Chondrocyte (in vitro differentiated cells): ENCODE measurements around the gene SLC2A1. TPM values are rescaled to one million over a fixed set of nuclear protein-coding genes. Genes with fewer than 3 reads are reported as not detected.
"Not testable (repeated sequence)": the region's sequence is repeated elsewhere in the genome, so short reads cannot be mapped to it uniquely, and the experiment has no call there.

Experiments used
- DNase-seq: peaks from one replicate; pipeline ENCODE4 v3.0.0; 2021; ENCODE audit warnings: mixed read lengths, low spot score
- H3K27ac Mint-ChIP-seq: one replicate; pipeline ENCODE4 v1.8.0; 2021; ENCODE audit warnings: mild to moderate bottlenecking, moderate library complexity, mixed read lengths; ENCODE audit not compliant: unreplicated experiment
- H3K27me3 Mint-ChIP-seq: 2 replicates; pipeline ENCODE4 v1.8.0; 2021; ENCODE audit warnings: low read depth, mixed read lengths
- H3K36me3 Mint-ChIP-seq: 2 replicates; pipeline ENCODE4 v1.8.0; 2021; ENCODE audit warnings: low read depth, mixed read lengths
- H3K4me1 Mint-ChIP-seq: 2 replicates; pipeline ENCODE4 v1.8.0; 2021; ENCODE audit warnings: low read depth, mild to moderate bottlenecking, mixed read lengths
- H3K4me3 Mint-ChIP-seq: one replicate; pipeline ENCODE4 v1.8.0; 2021; ENCODE audit warnings: mild to moderate bottlenecking, moderate library complexity, mixed read lengths; ENCODE audit not compliant: unreplicated experiment
- H3K9me3 Mint-ChIP-seq: 2 replicates; pipeline ENCODE4 v1.8.0; 2021; ENCODE audit warnings: low read depth, mixed read lengths
- total RNA-seq: library from RNA; stranded (reverse); gene quantifications from 3 replicates; pipeline ENCODE4 v1.2.1, GENCODE V29; 2021
- TF ChIP-seq, protein P1 (sequence below): fragments of 200-600 bp; sonication (generic); IDR thresholded peaks from 2 replicates; pipeline ENCODE4 v1.5.0; 2021; ENCODE audit warnings: antibody characterized with exemption, mild to moderate bottlenecking, moderate library complexity

SLC2A1 gene
- total RNA-seq, 1 donor from 2014 or later = 190 TPM

DNA sequence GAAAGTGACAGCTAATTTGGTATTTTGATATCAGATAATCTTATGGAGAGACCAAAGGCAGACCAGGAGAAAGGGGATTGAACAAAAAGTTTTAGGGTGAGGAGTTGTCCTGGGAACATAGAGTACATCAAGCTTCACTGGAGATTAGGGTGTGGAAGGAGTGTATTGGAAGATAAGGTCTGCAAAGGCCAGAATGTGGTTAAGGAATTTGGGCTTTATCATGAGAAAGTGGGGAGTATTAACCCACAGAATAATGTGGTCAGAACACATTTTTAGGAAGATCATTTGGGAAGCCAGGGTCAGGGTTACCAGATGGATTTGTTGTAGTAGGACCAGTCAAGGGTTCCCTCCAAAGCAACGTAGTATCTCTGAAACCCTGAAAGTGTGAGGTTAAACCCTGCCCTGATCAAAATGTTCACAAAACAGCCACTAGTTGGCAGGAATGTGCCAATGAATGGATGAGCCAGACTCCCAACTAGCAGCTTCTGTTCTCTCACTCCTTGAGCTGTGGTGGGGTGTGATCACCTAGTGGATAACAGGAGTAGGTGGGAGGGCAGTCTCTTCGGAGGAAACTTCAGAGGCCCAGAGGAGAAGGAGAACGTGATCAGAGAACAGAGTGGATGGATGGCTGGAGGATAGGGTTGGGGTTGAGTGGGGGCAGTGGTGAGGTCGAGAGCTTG, 35.8 kb downstream of the SLC2A1 start:
- peaks cover 34% of the 10 kb centered on the region for H3K4me1 Mint-ChIP-seq
- H3K36me3 Mint-ChIP-seq = peaks cover 15% of the 10 kb centered on the region
- H3K27me3 Mint-ChIP-seq = no peaks in the 10 kb centered on the region
- DNase-seq = no peak
- no peaks in the 10 kb centered on the region for H3K9me3 Mint-ChIP-seq
- H3K4me3 Mint-ChIP-seq = peak overlapping the region; percentile 88
- H3K27ac Mint-ChIP-seq = peak overlapping the region; percentile 96
- TF ChIP-seq, protein P1, sequence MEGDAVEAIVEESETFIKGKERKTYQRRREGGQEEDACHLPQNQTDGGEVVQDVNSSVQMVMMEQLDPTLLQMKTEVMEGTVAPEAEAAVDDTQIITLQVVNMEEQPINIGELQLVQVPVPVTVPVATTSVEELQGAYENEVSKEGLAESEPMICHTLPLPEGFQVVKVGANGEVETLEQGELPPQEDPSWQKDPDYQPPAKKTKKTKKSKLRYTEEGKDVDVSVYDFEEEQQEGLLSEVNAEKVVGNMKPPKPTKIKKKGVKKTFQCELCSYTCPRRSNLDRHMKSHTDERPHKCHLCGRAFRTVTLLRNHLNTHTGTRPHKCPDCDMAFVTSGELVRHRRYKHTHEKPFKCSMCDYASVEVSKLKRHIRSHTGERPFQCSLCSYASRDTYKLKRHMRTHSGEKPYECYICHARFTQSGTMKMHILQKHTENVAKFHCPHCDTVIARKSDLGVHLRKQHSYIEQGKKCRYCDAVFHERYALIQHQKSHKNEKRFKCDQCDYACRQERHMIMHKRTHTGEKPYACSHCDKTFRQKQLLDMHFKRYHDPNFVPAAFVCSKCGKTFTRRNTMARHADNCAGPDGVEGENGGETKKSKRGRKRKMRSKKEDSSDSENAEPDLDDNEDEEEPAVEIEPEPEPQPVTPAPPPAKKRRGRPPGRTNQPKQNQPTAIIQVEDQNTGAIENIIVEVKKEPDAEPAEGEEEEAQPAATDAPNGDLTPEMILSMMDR = peak; percentile 83

DNA sequence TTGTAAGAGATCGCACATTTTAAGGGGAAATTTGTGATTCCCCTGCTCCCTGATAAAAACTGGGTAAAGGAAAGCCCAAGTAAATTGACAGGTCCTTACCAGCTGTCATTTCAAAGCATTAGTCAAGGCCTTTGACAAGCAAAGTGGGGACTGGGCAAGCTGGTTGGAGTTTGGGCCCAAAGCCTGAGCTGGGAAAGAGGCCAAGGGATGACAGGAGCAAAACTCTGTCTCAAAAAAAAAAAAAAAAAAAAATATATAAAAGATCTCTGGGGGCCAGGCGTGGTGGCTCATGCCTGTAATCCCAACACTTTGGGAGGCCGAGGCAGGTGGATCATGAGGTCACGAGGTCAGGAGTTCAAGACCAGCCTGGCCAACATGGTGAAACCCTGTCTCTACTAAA, 36.9 kb downstream of the SLC2A1 start:
- no peak for DNase-seq
- Mint-ChIP-seq H3K4me3 (no peak overlapping the region), H3K27ac (no peak overlapping the region), H3K36me3 (peaks cover 6% of the 10 kb centered on the region), H3K27me3 (no peaks in the 10 kb centered on the region), H3K4me1 (peaks cover 25% of the 10 kb centered on the region), H3K9me3 (no peaks in the 10 kb centered on the region)
- TF ChIP-seq, protein P1 = no peak

DNA sequence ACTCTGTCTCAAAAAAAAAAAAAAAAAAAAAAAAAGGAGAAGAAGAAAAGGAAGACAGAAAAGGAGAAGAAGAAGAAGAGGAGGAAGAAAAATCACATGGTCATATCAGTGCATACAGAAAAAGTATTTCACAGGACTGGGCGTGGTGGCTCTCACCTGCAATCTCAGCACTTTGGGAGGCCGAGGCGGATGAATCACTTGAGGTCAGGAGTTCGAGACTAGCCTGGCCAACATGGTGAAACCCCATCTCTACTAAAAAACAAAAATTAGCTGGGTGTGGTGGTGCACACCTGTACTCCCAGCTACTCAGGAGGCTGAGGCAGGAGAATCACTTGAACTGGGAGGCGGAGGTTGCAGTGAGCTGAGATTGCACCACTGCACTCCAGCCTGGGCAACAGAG, 39.0 kb downstream of the SLC2A1 start:
- H3K27me3 Mint-ChIP-seq, H3K4me3 Mint-ChIP-seq, H3K9me3 Mint-ChIP-seq, DNase-seq, H3K27ac Mint-ChIP-seq, H3K36me3 Mint-ChIP-seq: not testable (repeated sequence)
- H3K4me1 Mint-ChIP-seq = peaks cover 13% of the 10 kb centered on the region

DNA sequence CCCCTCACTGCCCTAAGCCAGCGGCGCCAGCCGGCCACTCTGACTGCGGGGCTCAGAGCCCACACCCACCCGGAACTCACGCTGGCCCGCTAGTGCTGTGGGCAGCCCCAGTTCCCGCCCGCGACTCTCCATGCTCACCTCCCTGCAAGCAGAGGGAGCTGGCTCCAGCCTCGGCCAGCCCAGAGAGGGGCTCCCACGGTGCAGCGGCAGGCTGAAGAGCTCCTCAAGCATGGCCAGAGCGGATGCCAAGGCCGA, 41.5 kb downstream of the SLC2A1 start:
- TF ChIP-seq, protein P1 = no peak
- Mint-ChIP-seq H3K27ac (no peak overlapping the region), H3K4me3 (no peak overlapping the region), H3K4me1 (peaks cover 4% of the 10 kb centered on the region), H3K36me3 (no peaks in the 10 kb centered on the region), H3K27me3 (no peaks in the 10 kb centered on the region), H3K9me3 (peaks cover 10% of the 10 kb centered on the region)
- no peak for DNase-seq

DNA sequence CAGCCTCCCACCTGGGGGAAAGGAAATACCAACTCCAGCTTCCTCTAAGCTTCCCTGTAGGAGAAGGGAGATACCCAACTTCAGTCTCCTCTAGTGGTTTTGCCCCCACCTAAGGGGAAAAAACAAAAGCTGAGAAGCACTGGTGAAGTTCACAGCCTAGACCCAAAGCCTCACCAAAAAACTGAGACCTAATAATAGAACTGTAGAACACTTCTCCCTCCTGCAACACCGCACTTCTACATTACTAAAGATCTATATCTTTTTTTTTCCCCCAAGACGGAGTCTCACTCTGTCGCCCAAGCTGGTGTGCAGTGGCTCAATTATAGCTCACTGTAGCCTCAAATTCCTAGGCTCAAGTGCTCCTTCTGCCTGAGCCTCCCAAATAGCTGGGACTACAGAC, 43.2 kb downstream of the SLC2A1 start:
- Mint-ChIP-seq H3K36me3 (no peaks in the 10 kb centered on the region), H3K4me3 (no peak overlapping the region), H3K27me3 (no peaks in the 10 kb centered on the region), H3K9me3 (peaks cover 10% of the 10 kb centered on the region), H3K4me1 (peaks cover 4% of the 10 kb centered on the region), H3K27ac (no peak overlapping the region)
- TF ChIP-seq, protein P1 = no peak
- no peak for DNase-seq

DNA sequence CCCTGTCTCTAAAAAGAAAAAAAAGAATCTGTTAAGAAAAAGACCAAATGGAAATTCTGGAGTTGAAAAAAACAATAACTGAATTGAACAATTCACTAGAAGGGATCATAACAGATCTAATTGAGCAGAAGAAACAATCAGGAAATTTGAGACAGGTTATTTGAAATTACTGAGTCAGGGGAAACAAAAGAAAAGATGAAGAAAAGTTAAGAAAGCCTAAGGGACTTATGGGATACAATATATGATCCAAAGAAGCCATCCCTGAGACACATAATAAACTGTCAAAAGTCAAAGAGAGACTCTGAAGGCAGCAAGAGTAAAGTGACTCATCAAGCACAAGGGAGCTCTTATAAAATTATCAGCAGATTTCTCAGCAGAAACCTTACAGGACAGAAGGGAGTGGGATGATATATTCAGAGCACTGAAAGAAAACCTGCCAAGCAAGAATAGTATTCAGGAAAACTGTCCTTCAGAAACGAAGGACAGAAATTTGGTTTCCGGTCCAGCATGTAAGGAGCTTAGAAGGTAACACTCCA, 44.5 kb downstream of the SLC2A1 start:
- H3K27ac Mint-ChIP-seq = no peak overlapping the region
- H3K36me3 Mint-ChIP-seq = no peaks in the 10 kb centered on the region
- TF ChIP-seq, protein P1 = no peak
- H3K4me1 Mint-ChIP-seq = peaks cover 4% of the 10 kb centered on the region
- no peaks in the 10 kb centered on the region for H3K27me3 Mint-ChIP-seq
- peaks cover 10% of the 10 kb centered on the region for H3K9me3 Mint-ChIP-seq
- H3K4me3 Mint-ChIP-seq = no peak overlapping the region
- no peak for DNase-seq
